Transverse colon (tissue), 4 donors: ENCODE results near the gene OTOS.

Experiments used
- CTCF ChIP-seq, 5 experiments: fragments of 200-600 bp in 3 of 5; fragments of 450-650 bp in 2 of 5; sonication (generic) in 3 of 5; IDR thresholded peaks; 1 replicate in 2 of 5; 2 replicates in 3 of 5; pipeline ENCODE4 v1.5.1; 2016 to 2017; ENCODE audit warnings: antibody characterized with exemption in 5 of 5, inconsistent platforms in 3 of 5, mild to moderate bottlenecking in 2 of 5, moderate library complexity in 1 of 5
- EP300 ChIP-seq: sonication (generic); formaldehyde crosslinking; IDR thresholded peaks from one replicate; pipeline ENCODE4 v1.6.1; 2017; ENCODE audit warnings: antibody characterized with exemption, low read depth
- POLR2A ChIP-seq: fragments of 450-650 bp; IDR thresholded peaks from one replicate; pipeline ENCODE4 v1.6.1; 2016; ENCODE audit warnings: antibody characterized with exemption, mild to moderate bottlenecking, moderate library complexity
- POLR2AphosphoS5 ChIP-seq, 3 donors: sonication (generic); formaldehyde crosslinking; IDR thresholded peaks; one replicate each; pipeline ENCODE4 v1.6.1; 2016; ENCODE audit warnings: antibody characterized with exemption in 3 of 3

DNA sequence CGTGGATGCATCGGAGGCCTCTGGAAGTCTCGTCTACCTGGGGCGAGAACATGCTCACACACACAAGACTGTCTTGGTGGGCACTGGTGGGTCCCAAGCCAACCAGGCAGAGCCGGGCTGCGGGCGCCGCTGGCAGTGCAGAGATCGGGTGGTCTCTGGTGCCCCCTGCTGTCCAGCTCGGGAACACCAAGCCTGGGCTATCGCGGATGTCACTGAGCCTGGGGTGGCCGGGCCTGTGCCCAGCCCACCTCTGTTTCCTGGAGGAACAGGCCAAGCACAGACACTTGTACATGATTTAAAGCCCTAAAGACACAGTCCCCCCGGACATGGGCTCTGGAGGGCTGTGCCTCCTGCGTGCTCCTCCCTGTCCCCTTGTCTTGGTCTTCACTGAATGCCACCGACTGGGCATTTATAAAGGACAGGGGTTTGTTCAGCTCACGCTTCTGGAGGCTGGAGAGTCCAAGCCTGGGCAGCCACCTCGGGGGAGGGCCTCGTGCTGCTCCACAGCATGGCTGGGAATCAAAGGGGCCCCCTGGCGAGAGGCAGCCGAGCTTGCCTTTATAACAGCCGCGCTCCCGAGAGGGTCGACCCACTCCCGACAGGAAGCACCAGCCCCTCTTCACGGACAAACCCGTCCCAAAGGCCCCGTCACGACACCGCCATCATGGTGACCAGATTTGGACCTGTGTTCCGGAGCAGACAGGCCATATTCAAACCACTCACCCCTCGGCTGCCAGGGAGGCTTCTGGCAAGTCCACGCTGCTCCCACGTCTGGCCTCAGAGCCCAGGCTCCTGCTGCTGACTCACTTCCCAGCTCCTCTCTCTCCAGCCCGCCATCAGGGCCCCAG, 3.6 kb upstream of the OTOS start:
- TF ChIP-seq CTCF (IDR thresholded peaks at IDR 0.05) (peak; percentile 88 to 96 (median 93)), POLR2AphosphoS5 (IDR thresholded peaks at IDR 0.05) (no peak), EP300 (no peak), POLR2A (no peak)
